Adrenal gland (tissue), 12 donors: ENCODE results near the gene METTL24. TPM values are rescaled to one million over a fixed set of nuclear protein-coding genes. Genes with fewer than 3 reads are reported as not detected.
"Not testable (repeated sequence)": the region's sequence is repeated elsewhere in the genome, so short reads cannot be mapped to it uniquely, and the experiment has no call there.

ENCODE experiments used
- DNase-seq, 7 donors: peaks; one replicate each; pipeline ENCODE4 v3.0.0-alpha.2; 2019 to 2020
- H3K27ac ChIP-seq, 5 donors: fragments of 200-600 bp; sonication (generic) in 4 of 5; 1 replicate in 3 of 5; 2 replicates in 2 of 5; pipeline versions ENCODE4 v1.5.1 to v1.8.0; 2016 to 2020; ENCODE audit warnings: mild to moderate bottlenecking in 1 of 5
- H3K27me3 ChIP-seq: fragments of 200-600 bp; 2 replicates; pipeline ENCODE4 v1.8.0; 2021
- H3K36me3 ChIP-seq, 2 donors: fragments of 200-600 bp; replicated peaks in 1 of 2; 1 replicate in 1 of 2; 2 replicates in 1 of 2; pipeline versions ENCODE4 v1.5.1 to v1.8.0; 2018 to 2022
- H3K4me1 ChIP-seq, 2 donors: fragments of 200-600 bp; replicated peaks in 1 of 2; 1 replicate in 1 of 2; 2 replicates in 1 of 2; pipeline versions ENCODE4 v1.5.1 to v1.8.0; 2018 to 2021
- H3K4me3 ChIP-seq, 4 donors: fragments of 200-600 bp; sonication (generic) in 3 of 4; one replicate each; pipeline ENCODE4 v1.5.1; 2016 to 2018
- H3K9me3 ChIP-seq, 3 donors: fragments of 200-600 bp; sonication (generic) in 1 of 3; replicated peaks in 1 of 3; 1 replicate in 2 of 3; 2 replicates in 1 of 3; pipeline versions ENCODE4 v1.5.1 to v1.8.0; 2016 to 2021
- CTCF ChIP-seq, 6 experiments: fragments of 450-650 bp in 4 of 6; fragments of 200-600 bp in 2 of 6; sonication (generic) in 1 of 6; IDR thresholded peaks; 1 replicate in 5 of 6; 2 replicates in 1 of 6; pipeline versions ENCODE4 v1.5.1 to v1.8.0; 2016 to 2021; ENCODE audit warnings: antibody characterized with exemption in 6 of 6, mild to moderate bottlenecking in 2 of 6, moderate library complexity in 1 of 6
- POLR2A ChIP-seq, 2 donors: fragments of 450-650 bp; IDR thresholded peaks; one replicate each; pipeline ENCODE4 v1.6.1; 2017; ENCODE audit warnings: antibody characterized with exemption in 2 of 2, mild to moderate bottlenecking in 2 of 2, moderate library complexity in 1 of 2
- WGBS, 4 donors: extraction: QIAGEN DNeasy Blood & Tissue Kit in 2 of 4; methylation state at CpG; one replicate each; pipeline versions ENCODE4 v1.1.5 to v1.1.7; 2013 to 2017; 5-methylcytosine and 5-hydroxymethylcytosine counted together
- intact Hi-C, 2 donors: fragments of 100-400 bp; cut with DNase I; formaldehyde crosslinking; loops; one replicate each; pipeline versions ENCODE4 v1.14.1 to v1.15.0; 2022 to 2023
- polyA plus RNA-seq, 3 donors: library from polyadenylated mRNA; stranded (reverse); fragments of 200-250 nt in 2 of 3; fragments of 350-450 nt in 1 of 3; fragmentation: Illumina TruSeq in 1 of 3; extraction: RNeasy Lipid Tissue Mini Kit (QIAGEN cat#74804) in 1 of 3; gene quantifications; one replicate each; pipeline ENCODE4 v1.2.3, GENCODE V29; 2013 to 2014
- total RNA-seq, 9 donors: library from RNA; depleted of rRNA in 4 of 9; stranded (reverse); fragments of >200 nt in 4 of 9; fragments of 120-200 nt in 1 of 9; fragmentation: NEBNext Ultra II Directional in 1 of 9; extraction: Animal tissue kit (Norgen Biotek cat#: 25700) in 1 of 9; gene quantifications; one replicate each; pipeline versions ENCODE4 v1.1.0 to v1.2.4, GENCODE V29; 2013 to 2023
- donor health status: healthy with polysubstance abuse.
- donor health status: Bipolar disorder and iron deficiency.
- donor health status: DM: yes; HTN: yes; CAD: no.
- donor health status: DM: no; HTN: no; CAD: no.
- donor health status: DM: no; HTN: no; CAD: no.
- donor health status: DM: yes; HTN: yes; CAD: no.

Gene METTL24
- total and polyA plus RNA-seq, 12 donors, result 0.20 to 5.0 (median 1.8) TPM; not detected in 1

GRCh38 chr6:110351986-110352385 lies 6.2 kb downstream of the METTL24 start:
- Histone ChIP-seq H3K27ac (no peak overlapping the region), H3K27me3 (no peaks in the 10 kb centered on the region), H3K4me3 (no peak overlapping the region), H3K4me1 (peaks cover 0 to 29% of the 10 kb centered on the region in 2 donors), H3K36me3 (no peaks in the 10 kb centered on the region), H3K9me3 (no peaks in the 10 kb centered on the region)
- no peak for DNase-seq
- WGBS, 4 donors, result 81 to 91% (median 84%) methylated on average over 4 of the region's 4 CpGs
- TF ChIP-seq POLR2A (IDR thresholded peaks at IDR 0.05) (no peak), CTCF (IDR thresholded peaks at IDR 0.05) (no peak)
- intact Hi-C loops, result no loop called here

GRCh38 chr6:110351546-110351945 lies 6.6 kb downstream of the METTL24 start:
- DNase-seq, result no peak
- Histone ChIP-seq H3K27me3 (no peaks in the 10 kb centered on the region), H3K4me1 (peaks cover 0 to 29% of the 10 kb centered on the region in 2 donors), H3K4me3 (no peak overlapping the region), H3K9me3 (no peaks in the 10 kb centered on the region), H3K27ac (no peak overlapping the region), H3K36me3 (no peaks in the 10 kb centered on the region)
- 86 to 94% (median 92%) methylated on average over 3 of the region's 3 CpGs for WGBS, 4 donors
- TF ChIP-seq CTCF (IDR thresholded peaks at IDR 0.05), result no peak
- no peak for TF ChIP-seq POLR2A (IDR thresholded peaks at IDR 0.05)
- intact Hi-C loops, result no loop called here

GRCh38 chr6:110350593-110350992 lies 7.6 kb downstream of the METTL24 start:
- H3K9me3 ChIP-seq, H3K4me3 ChIP-seq, H3K36me3 ChIP-seq, intact Hi-C loops, DNase-seq, H3K27ac ChIP-seq, H3K27me3 ChIP-seq: not testable (repeated sequence)
- 84 to 95% (median 87%) methylated on average over 7 of the region's 7 CpGs for WGBS, 4 donors
- peaks cover 0 to 29% of the 10 kb centered on the region in 2 donors for H3K4me1 ChIP-seq

- no peaks in the 10 kb centered on the region for H3K27me3 ChIP-seq
- no peak overlapping the region for H3K27ac ChIP-seq
- no peaks in the 10 kb centered on the region for H3K9me3 ChIP-seq
- H3K4me1 ChIP-seq, result peaks cover 0 to 29% of the 10 kb centered on the region in 2 donors
- DNase-seq, result no peak
- H3K4me3 ChIP-seq, result no peak overlapping the region
- no peaks in the 10 kb centered on the region for H3K36me3 ChIP-seq
- WGBS, 4 donors, result 89 to 92% (median 90%) methylated on average over 11 of the region's 11 CpGs
- TF ChIP-seq POLR2A (IDR thresholded peaks at IDR 0.05), result no peak
- TF ChIP-seq CTCF (IDR thresholded peaks at IDR 0.05), result no peak
- intact Hi-C loops, result no loop called here
Observed at GRCh38 chr6:110348961-110349690, 9.0 kb downstream of the METTL24 start.

GRCh38 chr6:110345025-110345424 lies 13.1 kb downstream of the METTL24 start:
- Histone ChIP-seq H3K27me3 (no peaks in the 10 kb centered on the region), H3K36me3 (no peaks in the 10 kb centered on the region), H3K9me3 (no peaks in the 10 kb centered on the region), H3K4me1 (peaks cover 0 to 11% of the 10 kb centered on the region in 2 donors), H3K27ac (no peak overlapping the region), H3K4me3 (no peak overlapping the region)
- TF ChIP-seq CTCF (IDR thresholded peaks at IDR 0.05) (no peak), POLR2A (IDR thresholded peaks at IDR 0.05) (no peak)
- DNase-seq, result no peak
- WGBS, 4 donors, result 79 to 92% (median 83%) methylated on average over 4 of the region's 4 CpGs
- intact Hi-C loops, result no loop called here
